SK-N-MC (cell line): ENCODE measurements around the gene PIH1D1.

Source experiments
- EZH2 ChIP-seq: fragments of 200-600 bp; sonication (generic); IDR thresholded peaks from one replicate; pipeline ENCODE4 v1.6.1; 2017; ENCODE audit warnings: antibody characterized with exemption
- FOXP2 ChIP-seq: optimal IDR thresholded peaks from 2 replicates; pipeline ENCODE3; 2011; ENCODE audit warnings: mild to moderate bottlenecking, moderate library complexity; ENCODE audit not compliant: insufficient read depth; ENCODE audit errors: extremely low read length, control extremely low read depth
- POLR2AphosphoS5 ChIP-seq: IDR thresholded peaks from 2 replicates; pipeline ENCODE4 v1.6.1; 2012; ENCODE audit warnings: mild to moderate bottlenecking, low read depth, low read length, borderline replicate concordance

DNA sequence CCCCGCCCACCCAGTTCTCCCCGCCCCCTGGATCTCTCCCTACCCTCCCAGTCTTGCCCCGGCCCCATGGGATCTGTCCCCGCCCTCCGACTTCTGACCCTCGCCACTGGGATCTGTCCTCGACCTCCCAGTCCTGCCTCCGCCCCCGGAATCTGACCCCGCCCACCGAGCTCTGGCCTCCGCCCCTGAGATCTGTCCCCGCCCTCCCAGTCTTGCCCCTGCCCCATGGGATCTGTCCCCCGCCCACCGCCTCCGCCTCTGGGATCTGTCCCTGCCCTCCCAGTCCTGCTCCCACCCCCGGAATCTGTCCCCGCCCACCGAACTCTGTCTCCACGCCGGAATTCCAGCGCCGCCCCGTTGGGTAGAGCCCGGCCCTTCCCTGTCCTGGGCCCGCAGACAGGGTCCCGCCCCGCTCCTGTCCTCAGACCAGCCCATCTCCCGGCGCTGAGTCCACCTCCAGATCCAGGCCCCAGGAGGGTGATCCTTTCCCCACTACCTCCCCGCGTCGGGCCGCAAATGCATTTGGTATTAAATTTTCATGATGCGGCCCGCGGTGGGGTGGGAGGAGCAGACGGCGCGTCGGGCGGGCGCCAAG, 8.7 kb downstream of the PIH1D1 start:
- no peak for TF ChIP-seq FOXP2
- TF ChIP-seq EZH2, result no peak
- peak; percentile 56; the same call in 1 of the 2 replicates for TF ChIP-seq POLR2AphosphoS5
